GM21528 (cell line): Measurements from ENCODE around the gene ZBTB24.
A peak's percentile ranks its signal among the peaks of the same experiment; 100 is the strongest.

Experiments used
- ATAC-seq: cut with Tn5 transposase; IDR thresholded peaks from one replicate; pipeline ENCODE4 v1.9.1; 2021; ENCODE audit warnings: mild to moderate bottlenecking, moderate library complexity; ENCODE audit not compliant: unreplicated experiment, low FRiP score

Gene ZBTB24

DNA sequence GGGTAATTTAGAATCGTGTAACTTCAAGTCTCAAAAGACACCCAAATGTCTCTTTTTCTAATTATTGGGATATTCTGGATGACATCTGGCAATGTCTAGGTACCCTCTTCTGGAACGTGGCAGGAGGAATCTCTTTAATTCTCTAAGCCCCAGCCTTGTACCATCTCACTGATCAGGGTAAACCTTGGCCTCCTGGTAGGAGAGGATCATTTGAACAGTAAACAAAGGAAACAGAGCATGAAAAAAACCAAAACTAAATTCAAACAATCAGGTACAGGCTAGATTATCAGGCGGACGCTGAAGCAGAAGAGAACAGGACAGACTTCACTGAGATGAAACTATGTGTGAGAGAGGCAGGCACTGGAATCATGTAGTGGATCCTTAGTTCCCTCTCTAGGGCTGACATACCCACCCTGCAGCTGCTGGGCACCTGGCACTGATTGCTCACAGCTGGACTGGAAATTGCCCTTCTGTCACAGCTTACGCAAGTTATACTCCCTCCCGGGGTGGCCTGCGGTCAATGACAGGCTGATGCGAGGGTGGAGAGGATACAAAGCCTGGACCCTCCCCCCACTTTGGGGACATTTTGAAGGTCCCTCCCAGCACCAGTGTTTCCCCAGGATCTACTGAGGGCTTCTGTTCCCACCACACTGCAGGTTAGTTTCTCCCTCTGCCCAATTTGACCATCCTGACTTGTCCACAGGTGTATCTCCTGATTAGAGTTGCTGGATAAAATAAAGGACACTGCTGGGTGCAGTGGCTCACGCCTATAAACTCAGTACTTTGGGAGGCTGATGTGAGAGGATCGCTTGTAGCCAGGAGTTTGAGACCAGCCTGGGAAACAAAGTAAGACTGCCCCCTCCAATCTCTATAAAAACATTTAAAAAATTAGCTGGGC is 20.6 kb upstream of the ZBTB24 start:
- ATAC-seq, result no peak

DNA sequence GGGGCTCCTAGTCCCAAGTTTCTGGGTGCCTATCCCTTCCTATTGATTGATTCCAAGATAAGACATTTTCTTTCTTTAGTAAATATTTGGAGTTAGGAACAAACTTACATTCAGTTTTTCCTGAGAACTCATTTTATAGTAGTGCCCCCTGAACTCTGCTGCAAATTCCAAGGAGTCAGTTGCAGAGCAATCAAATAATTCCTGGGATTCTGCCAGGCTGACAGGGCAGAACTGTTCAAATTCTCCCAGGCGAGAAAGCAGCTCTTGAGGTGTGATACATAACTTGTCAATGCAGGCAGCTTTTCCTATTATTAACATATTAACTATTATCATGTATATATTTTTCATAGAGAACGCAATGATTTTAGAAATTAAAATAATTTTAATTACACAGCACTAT is 15.9 kb upstream of the ZBTB24 start:
- no peak for ATAC-seq

DNA sequence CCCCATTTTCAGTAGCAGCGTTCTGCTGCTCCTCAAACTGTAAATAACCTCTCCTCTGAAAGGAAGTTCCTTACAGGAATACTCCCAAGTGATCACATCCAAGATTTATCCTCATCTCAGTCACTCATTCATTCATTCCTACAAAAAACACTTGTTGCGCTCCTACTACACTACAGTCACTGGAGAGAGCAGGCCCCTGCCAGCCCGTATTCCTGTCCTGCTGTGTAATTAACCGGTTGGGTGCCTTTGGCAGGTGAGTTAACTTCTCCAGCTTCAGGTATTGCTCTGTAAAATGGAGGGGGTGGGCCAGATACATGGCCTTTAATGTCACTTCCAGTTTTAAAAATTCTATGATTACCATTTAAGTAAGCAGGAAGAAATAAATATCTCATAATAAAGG is 15.0 kb upstream of the ZBTB24 start:
- ATAC-seq, result no peak

DNA sequence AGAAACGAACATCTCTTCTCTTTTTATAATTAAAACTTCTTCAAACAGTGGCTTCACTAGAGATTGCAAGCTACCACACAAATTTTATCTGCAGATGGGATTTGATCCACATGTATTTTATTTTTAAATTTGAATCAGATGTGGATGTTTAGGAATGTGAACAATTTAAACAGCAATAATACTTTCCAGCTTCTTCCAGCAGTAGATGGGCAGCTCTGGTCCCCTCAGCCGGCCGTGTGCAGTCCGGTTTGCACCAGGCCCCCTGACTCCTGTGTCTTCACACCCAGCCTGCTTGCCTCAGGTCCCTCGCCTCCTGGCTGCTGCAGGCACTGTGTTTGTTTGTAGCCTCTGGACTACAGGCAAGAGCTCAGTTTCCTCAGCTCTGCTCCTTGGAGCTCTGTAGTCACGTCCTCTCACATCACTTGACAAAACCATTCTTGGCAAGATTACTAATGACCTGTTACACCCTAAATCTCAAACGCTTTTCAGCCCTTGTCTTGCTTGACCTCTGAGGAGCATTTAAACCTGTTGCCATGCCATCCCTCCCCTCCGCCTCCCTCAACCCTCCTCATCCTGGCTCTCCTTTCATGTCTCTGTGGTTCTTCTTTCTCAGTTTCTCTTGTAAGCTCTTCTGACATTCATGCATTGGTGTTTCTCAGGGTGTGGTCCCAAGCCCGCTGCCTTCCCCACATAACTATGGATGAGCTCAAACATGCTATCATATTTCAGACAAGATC is 13.2 kb upstream of the ZBTB24 start:
- no peak for ATAC-seq

DNA sequence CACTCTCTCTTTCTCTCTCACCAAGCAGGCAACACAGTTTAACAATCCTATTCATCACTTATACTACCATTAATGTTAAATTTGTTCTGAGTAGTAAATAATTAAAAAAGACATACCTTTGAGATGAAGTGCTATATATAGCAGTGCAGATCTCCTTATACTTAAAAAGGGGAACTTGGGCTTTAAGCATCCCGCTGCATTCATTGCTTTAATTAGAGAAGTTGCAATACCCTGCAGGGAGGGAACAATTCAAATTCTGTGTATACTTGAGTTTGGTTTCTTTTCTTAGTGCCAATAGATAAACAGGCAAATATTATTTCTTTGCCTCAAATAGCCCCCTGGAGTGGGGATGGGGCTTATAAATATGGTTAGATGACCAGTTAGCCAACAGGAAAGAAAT is 10.8 kb upstream of the ZBTB24 start:
- ATAC-seq, result no peak

- no peak for ATAC-seq
Measured at GRCh38 chr6:109491207-109491938, 8.4 kb upstream of the ZBTB24 start.

GRCh38 chr6:109490713-109491112 is 7.7 kb upstream of the ZBTB24 start:
- no peak for ATAC-seq

GRCh38 chr6:109488001-109488400 is 5.0 kb upstream of the ZBTB24 start:
- no peak for ATAC-seq

- ATAC-seq, result no peak
Measured at GRCh38 chr6:109486068-109486467, 3.0 kb upstream of the ZBTB24 start.

DNA sequence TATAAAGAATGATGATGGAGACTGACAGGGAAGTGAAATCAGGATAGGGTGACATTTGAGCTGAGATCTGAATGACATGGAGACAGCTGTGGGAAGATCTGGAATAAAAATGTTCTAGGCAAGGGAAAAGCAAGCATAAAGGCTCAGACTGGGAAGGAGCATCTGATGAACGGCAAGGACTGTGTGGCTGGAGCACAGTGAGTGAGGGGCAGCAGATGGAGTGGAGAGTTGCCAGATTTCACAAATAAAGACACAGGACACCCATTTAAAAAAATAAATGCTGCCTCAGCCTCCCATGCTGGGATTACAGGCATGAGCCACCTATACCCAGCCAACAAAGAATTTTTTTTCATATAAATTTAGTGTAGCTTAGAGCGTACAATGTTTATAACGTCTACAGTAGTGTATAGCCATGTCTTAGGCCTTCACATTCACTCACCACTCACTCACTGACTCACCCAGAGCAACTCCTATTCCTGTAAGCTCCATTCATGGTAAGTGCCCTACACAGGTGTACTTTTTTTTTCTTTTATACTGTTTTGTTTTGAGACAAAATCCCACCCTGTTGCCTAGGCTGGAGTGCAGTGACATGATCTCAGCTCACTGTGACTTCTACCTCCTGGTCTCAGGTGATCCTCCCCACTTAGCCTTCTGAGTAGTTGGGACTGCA is 2.4 kb upstream of the ZBTB24 start:
- ATAC-seq, result no peak

GRCh38 chr6:109484122-109484521 is 1.1 kb upstream of the ZBTB24 start:
- ATAC-seq, result no peak

- peak; percentile 3 for ATAC-seq
Measured at GRCh38 chr6:109483735-109484057, 677 bp upstream of the ZBTB24 start.

GRCh38 chr6:109480993-109481480 is 2.0 kb downstream of the ZBTB24 start:
- no peak for ATAC-seq

GRCh38 chr6:109478841-109479624 is 4.0 kb downstream of the ZBTB24 start:
- ATAC-seq, result no peak

DNA sequence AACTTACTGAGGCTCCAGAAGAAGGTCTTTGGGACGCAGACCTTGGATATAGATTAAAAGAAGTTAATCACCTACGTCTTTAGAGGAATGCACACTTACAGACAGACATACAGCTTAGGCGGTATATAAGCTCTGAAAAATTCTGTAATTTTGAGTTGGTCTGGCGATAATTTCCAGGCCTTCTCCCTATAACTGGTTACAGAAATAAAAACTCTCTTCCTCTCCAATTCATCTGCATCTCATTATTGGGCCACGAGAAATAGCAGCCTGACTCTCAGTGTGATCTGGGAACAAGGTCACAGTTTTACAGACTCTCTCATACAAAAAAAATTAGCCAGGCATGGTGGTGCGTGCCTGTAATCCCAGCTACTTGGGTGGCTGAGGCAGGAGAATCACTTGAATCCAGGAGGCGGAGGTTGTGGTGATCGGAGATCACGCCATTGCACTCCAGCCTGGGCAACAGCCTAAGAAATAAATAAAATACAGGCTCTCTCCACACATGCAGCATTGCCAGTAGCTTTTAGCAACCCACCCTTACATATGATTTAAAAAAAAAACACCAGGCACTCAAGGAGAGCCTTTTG is 4.7 kb downstream of the ZBTB24 start:
- ATAC-seq, result no peak

DNA sequence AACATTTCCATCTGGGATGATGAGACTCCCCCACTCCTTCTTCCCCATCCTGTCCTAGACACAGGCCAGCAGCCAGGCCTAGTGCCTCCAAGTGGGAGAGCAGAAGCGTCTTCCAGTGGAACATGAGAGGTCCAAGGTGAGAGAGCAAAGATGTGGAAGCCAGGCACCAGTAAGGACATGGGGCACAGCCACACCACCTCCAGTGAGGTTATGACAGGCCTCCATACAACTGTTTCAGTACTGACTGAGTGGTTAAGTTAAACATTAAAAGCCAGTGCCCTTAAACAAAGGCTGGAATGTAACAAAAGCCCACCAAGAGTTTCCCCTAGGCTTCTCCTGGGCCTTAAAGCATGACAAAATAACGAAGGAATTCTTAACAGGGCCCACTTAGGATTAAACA is 5.3 kb downstream of the ZBTB24 start:
- peak; percentile 41 for ATAC-seq

DNA sequence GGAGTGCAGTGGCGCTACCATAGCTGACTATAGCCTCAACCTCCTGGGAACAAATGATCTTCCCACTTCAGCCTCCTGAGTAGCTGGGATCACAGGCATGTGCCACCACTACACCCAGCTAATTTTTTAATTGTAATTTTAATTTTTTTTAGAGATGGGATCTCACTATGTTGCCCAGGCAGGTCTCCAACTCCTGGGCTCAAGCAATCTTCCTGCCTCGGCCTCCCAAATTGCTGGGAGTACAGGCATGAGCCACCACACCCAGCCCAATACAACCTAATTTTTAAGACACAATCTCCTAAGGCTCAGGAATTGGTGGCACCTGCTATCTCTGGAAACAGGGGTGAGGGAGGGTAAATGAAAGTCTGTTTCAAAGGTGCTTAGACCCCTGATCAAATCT is 5.8 kb downstream of the ZBTB24 start:
- ATAC-seq, result no peak

- no peak for ATAC-seq
Measured at GRCh38 chr6:109475625-109476024, 7.4 kb downstream of the ZBTB24 start.

DNA sequence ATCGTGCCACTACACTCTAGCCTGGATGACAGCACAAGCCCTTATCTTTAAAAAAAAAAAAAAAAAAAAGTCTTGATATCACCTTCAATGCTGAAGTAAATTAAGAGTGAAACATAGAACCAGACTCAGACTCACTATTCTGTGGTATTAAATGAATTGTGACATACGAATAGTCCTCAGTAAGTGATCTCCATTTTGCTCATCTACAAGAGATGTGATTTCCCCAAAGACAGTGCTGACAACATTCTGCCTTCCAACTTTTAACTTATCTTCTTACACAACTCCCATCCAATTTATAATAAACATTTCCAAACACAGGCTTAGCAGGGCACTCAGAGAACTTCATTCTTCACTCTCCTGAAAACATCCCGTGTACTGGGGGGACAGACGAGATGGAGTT is 8.0 kb downstream of the ZBTB24 start:
- no peak for ATAC-seq
